ENCODE data around the gene RAB5B. TPM values are rescaled to one million over a fixed set of nuclear protein-coding genes. Genes with fewer than 3 reads are reported as not detected.

Gene RAB5B
- total RNA-seq, 1 donor from 2014 or later: 83.8 TPM

DNA sequence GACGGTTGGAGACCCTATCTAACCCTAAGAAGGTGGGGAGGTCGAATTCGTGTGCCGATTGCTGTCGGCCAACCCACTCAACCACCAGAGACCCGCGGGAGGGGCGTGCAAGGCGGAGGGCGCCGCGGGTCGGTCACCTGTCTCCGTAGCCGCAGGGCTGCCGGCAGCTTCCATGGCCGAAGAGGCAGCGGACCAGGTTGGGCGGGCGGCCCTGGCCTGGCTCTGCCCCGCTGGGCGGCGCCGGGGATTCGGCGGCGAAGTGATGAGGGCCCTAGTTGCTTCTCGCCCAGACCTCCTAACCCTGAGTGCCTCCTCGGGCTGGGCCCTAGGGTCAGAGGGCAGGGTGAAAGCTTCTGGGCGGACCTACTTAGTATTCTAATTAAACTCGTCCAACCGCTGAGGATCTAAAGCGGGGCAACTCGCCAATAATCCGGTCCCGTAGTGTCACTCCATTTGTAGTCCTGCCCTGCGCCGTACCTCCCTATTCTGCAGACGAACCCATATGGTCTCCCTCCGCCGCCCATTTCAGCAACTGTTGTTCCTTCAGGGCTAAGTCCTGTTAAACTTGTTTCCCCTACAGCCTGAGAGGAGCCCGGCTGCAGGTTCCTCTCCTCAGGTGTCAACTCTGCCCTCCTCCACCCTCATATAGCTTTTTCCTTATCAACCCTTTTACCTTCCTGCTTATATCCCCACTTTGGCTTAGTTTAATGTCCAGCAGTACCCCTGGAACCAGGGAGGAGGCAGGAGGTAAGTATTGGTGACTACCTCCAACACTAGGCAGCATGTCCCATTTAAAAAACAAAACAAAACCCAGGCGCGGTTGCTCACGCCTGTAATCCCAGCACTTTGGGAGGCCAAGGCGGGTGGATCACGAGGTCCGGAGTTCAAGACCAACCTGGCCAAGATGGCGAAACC lies 46.0 kb upstream of the RAB5B start, which contains the start of gene PYM1:
Gene PYM1 (minus strand): TSS at position 307 of the 915 bp plus-strand sequence. CDS start 133 bp downstream, at position 174.
- peak; percentile 65 for DNase-seq
- peak; percentile 43 for ATAC-seq (ENCODE audit: low read depth)
- intact Hi-C loops (cut with micrococcal nuclease): loop anchor here (1.0 to 5.0 kb wide), 12 partner anchors 12 to 540 kb away; partner anchors contain the start of genes COQ10A, DNAJC14, NABP2 and PA2G4
- peaks cover 38% of the 10 kb centered on the region for H3K36me3 Mint-ChIP-seq (ENCODE audit: low read depth)
- peak within 1 kb of the TSS; percentile 98 for H3K4me3 Mint-ChIP-seq
- no peaks in the 10 kb centered on the region for H3K27me3 Mint-ChIP-seq
- H3K27ac Mint-ChIP-seq: peak within 1 kb of the TSS; percentile 98
- H3K9me3 Mint-ChIP-seq: no peaks in the 10 kb centered on the region
- ChIA-PET POLR2A (interaction anchor here (0.5 to 6.8 kb wide), 17 partner anchors 8 to 646 kb away, joined by 3 to 70 read pairs (median 4); partner anchors contain the start of genes BLOC1S1, CNPY2, DNAJC14 and ORMDL2), CTCF (interaction anchor here (1.2 to 3.4 kb wide), 6 partner anchors 12 to 189 kb away, joined by 3 to 43 read pairs (median 8); partner anchors contain the start of genes ORMDL2, RAB5B and SARNP)
- TF ChIP-seq, protein P1, sequence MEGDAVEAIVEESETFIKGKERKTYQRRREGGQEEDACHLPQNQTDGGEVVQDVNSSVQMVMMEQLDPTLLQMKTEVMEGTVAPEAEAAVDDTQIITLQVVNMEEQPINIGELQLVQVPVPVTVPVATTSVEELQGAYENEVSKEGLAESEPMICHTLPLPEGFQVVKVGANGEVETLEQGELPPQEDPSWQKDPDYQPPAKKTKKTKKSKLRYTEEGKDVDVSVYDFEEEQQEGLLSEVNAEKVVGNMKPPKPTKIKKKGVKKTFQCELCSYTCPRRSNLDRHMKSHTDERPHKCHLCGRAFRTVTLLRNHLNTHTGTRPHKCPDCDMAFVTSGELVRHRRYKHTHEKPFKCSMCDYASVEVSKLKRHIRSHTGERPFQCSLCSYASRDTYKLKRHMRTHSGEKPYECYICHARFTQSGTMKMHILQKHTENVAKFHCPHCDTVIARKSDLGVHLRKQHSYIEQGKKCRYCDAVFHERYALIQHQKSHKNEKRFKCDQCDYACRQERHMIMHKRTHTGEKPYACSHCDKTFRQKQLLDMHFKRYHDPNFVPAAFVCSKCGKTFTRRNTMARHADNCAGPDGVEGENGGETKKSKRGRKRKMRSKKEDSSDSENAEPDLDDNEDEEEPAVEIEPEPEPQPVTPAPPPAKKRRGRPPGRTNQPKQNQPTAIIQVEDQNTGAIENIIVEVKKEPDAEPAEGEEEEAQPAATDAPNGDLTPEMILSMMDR (IDR thresholded peaks at IDR 0.05): no peak
- peaks cover 70% of the 10 kb centered on the region for H3K4me1 Mint-ChIP-seq

DNA sequence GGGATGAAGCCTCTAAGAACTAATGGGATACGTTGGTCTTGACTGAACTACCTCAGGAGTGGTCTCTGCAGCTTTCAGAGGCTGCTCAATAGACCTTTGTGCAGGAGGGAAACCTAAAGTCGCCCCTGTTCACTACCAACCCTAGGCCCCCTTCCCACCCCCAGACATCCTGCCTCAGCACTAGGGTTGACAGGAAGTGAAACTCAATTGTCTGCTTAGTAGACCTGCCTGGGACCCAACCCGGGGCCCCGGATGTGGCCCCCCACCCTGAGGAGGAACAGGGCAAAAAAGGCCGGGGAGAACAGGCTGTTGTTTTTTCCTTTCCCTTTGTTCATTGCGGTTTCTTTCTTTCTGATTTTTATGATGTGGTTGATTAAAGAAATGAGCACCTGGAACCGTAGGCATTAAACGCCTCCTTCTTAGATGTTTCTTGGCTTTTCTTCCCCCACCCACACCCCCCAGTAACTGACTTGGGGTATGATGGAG lies 44.5 kb upstream of the RAB5B start:
- TF ChIP-seq, protein P1 (IDR thresholded peaks at IDR 0.05): no peak
- peak overlapping the region; percentile 92 for H3K4me3 Mint-ChIP-seq
- DNase-seq (peak; percentile 59), ATAC-seq (ENCODE audit: low read depth) (peak; percentile 40)
- ChIA-PET CTCF (interaction anchor here (0.5 to 5.7 kb wide), 5 partner anchors 11 to 191 kb away, joined by 3 to 33 read pairs (median 3); partner anchors contain the start of genes DNAJC14 and RAB5B), POLR2A (interaction anchor here (0.7 to 6.8 kb wide), 8 partner anchors 10 to 190 kb away, joined by 3 to 70 read pairs (median 8); partner anchors contain the start of genes DNAJC14, ORMDL2 and SARNP)
- intact Hi-C loops (cut with micrococcal nuclease): loop anchor here (1.0 to 5.0 kb wide), 6 partner anchors 112 to 337 kb away; partner anchors contain the start of genes COQ10A, NABP2, PA2G4 and RNF41
- H3K27ac Mint-ChIP-seq: peak overlapping the region; percentile 98
- peaks cover 36% of the 10 kb centered on the region for H3K36me3 Mint-ChIP-seq (ENCODE audit: low read depth)
- no peaks in the 10 kb centered on the region for H3K27me3 Mint-ChIP-seq
- H3K4me1 Mint-ChIP-seq: peaks cover 77% of the 10 kb centered on the region
- no peaks in the 10 kb centered on the region for H3K9me3 Mint-ChIP-seq

DNA sequence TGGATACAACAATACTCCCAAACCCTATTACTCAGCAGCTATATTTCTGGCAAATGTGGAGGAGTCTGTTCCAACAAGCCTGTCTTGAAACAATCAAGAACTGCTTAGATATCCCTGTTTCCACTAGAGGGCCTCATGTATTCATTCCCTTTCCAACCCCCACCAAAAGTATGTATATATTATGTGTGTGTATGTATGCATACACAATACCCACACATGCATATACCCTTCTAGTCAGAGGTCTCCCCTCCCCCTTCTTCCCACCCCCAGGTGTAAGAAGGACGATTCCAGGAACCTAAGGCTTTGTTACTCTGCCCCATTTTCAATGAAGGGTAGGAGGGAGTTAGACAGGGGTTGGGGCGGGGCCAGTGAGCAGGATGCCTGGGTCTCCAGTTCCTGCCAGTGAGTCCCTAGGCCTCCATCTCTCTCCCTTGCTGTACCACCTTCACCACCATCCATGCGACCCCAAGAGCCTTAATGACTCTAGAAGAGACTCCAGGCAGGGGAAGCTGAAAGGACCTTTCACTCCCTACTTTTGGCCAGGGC lies 43.0 kb upstream of the RAB5B start, which contains the start of gene DGKA:
Gene DGKA (plus strand): TSS at position 392 of the 546 bp plus-strand sequence. CDS start 5,342 bp downstream, outside the sequence.
- no peak for ATAC-seq (ENCODE audit: low read depth)
- peak; percentile 32 for DNase-seq
- Mint-ChIP-seq H3K36me3 (ENCODE audit: low read depth) (peaks cover 38% of the 10 kb centered on the region), H3K9me3 (no peaks in the 10 kb centered on the region), H3K4me3 (peak within 1 kb of the TSS; percentile 92), H3K4me1 (peaks cover 73% of the 10 kb centered on the region), H3K27me3 (no peaks in the 10 kb centered on the region), H3K27ac (peak within 1 kb of the TSS; percentile 98)
- TF ChIP-seq, protein P1 (IDR thresholded peaks at IDR 0.05): no peak
- ChIA-PET CTCF (interaction anchor here (0.6 to 5.7 kb wide), 6 partner anchors 9 to 193 kb away, joined by 3 to 33 read pairs (median 3); partner anchors contain the start of genes DNAJC14 and RAB5B), POLR2A (interaction anchor here (0.6 to 6.8 kb wide), 10 partner anchors 9 to 414 kb away, joined by 3 to 69 read pairs (median 8); partner anchors contain the start of genes CD63, DNAJC14, ORMDL2 and RAB5B)
- intact Hi-C loops (cut with micrococcal nuclease): loop anchor here (1.0 to 2.0 kb wide), 2 partner anchors 42 to 76 kb away; no protein-coding TSS in a partner anchor

DNA sequence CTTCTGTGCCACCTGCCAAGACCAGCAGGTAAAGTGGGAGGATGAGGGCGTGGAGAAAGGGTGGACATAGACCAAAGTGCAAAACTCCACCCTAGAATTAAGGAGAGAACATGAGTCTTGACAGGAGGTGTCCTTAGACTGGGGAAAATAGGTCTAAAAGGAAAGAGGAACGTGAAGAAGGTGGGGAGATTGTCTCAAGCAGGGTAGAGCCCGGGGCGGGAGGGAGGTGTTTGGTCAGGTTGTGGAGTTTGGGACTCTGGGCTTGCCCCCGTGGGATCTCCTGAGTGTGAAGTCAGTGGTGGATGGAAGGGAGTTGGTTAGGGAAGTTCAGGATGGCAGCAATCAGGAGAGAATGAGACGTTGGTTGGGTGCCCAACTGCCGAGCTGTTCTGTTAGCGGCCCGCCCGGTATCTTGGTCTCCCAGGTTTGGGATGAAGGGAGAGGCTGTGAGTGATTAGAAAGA lies 42.5 kb upstream of the RAB5B start:
- CTCF ChIA-PET: interaction anchor here (0.7 to 5.7 kb wide), 5 partner anchors 9 to 207 kb away, joined by 3 to 33 read pairs (median 5); partner anchors contain the start of gene RAB5B
- peaks cover 69% of the 10 kb centered on the region for H3K4me1 Mint-ChIP-seq
- DNase-seq: no peak

More for the DNA sequence above, 42.5 kb upstream of the RAB5B start:
- POLR2A ChIA-PET: interaction anchor here (0.6 to 6.8 kb wide), 10 partner anchors 9 to 1063 kb away, joined by 3 to 69 read pairs (median 8); partner anchors contain the start of genes DNAJC14, ORMDL2, RAB5B and SARNP
- Mint-ChIP-seq H3K27ac (peak overlapping the region; percentile 98), H3K36me3 (ENCODE audit: low read depth) (peaks cover 43% of the 10 kb centered on the region), H3K27me3 (no peaks in the 10 kb centered on the region), H3K4me3 (peak overlapping the region; percentile 92), H3K9me3 (no peaks in the 10 kb centered on the region)
- intact Hi-C loops (cut with micrococcal nuclease): loop anchor here (1.0 to 2.0 kb wide), 2 partner anchors 42 to 75 kb away; no protein-coding TSS in a partner anchor
- TF ChIP-seq, protein P1 (IDR thresholded peaks at IDR 0.05): no peak
- ATAC-seq (ENCODE audit: low read depth): no peak

Measured in activated B cell treated with CpG ODN at 0.5 μM for 24 hours (primary cell).